GM12878 (cell line): ENCODE measurements around the gene CC2D1A. TPM values are rescaled to one million over a fixed set of nuclear protein-coding genes. Genes with fewer than 3 reads are reported as not detected.

Experiments used
- ATAC-seq: fragments of 200-7000 bp; cut with Tn5 transposase; 3 replicates; pipeline ENCODE4 v1.9.1; 2020; ENCODE audit warnings: mild to moderate bottlenecking, moderate library complexity
- BruUV-seq: library from RNA; stranded (reverse); fragments of 400-500 nt; replicated peaks from 2 replicates; lab custom pipeline; 2021; lab: Mats Ljungman, UMichigan
- CTCF ChIA-PET: fragments of 300-600 bp; sonication (Branson Sonifier 250); formaldehyde crosslinking; extraction: SDS; loops from one replicate; lab custom pipeline; 2021; ENCODE audit warnings: inconsistent platforms; lab: Yijun Ruan, JAX
- POLR2A ChIA-PET: fragments of 350-600 bp; formaldehyde crosslinking; extraction: SDS; loops from one replicate; lab custom pipeline; 2021; ENCODE audit warnings: inconsistent platforms; lab: Charles Lee
- RAD21 ChIA-PET: fragments of 300-600 bp; sonication (Branson Sonifier 250); formaldehyde crosslinking; loops from one replicate; lab custom pipeline; 2023; ENCODE audit warnings: antibody characterized with exemption; ENCODE audit not compliant: unreplicated experiment; lab: Charles Lee
- SMC1A ChIA-PET: fragments of 300-600 bp; sonication (Branson Sonifier 250); formaldehyde crosslinking; loops from one replicate; lab custom pipeline; 2023; ENCODE audit not compliant: unreplicated experiment, uncharacterized antibody; lab: Charles Lee
- DNase-seq: peaks from one replicate; pipeline ENCODE4 v3.0.0-alpha.2; 2011; ENCODE audit warnings: low read depth, low spot score
- FAIRE-seq: peaks from 3 replicates; lab custom pipeline; 2011; peaks lifted over from hg19 to GRCh38; lab: Jason Lieb, UNC
- H2AFZ ChIP-seq: 2 replicates; pipeline ENCODE4 v1.6.0; 2011; ENCODE audit warnings: low read depth, low read length, control low read depth; ENCODE audit not compliant: control insufficient read depth
- H3K27ac ChIP-seq: 2 replicates; pipeline ENCODE4 v1.5.1; 2011; ENCODE audit warnings: control low read depth; ENCODE audit not compliant: control insufficient read depth, insufficient read depth
- H3K27me3 ChIP-seq, 2 experiments: replicated peaks in 1 of 2; 2 replicates each; pipeline versions ENCODE4 v1.6.0 to v1.6.1; 2011; ENCODE audit warnings: low read length in 1 of 2; ENCODE audit not compliant: control insufficient read depth in 2 of 2, insufficient read depth in 2 of 2
- H3K36me3 ChIP-seq, 2 experiments: 2 replicates each; pipeline ENCODE4 v1.5.1; 2011; ENCODE audit warnings: low read length in 1 of 2; ENCODE audit not compliant: control insufficient read depth in 2 of 2, insufficient read depth in 2 of 2
- H3K4me1 ChIP-seq: 2 replicates; pipeline ENCODE4 v1.6.1; 2011; ENCODE audit warnings: mild to moderate bottlenecking, low read length, moderate library complexity, mixed read lengths; ENCODE audit not compliant: control insufficient read depth, insufficient read depth
- H3K4me2 ChIP-seq: 2 replicates; pipeline ENCODE4 v1.6.0; 2011; ENCODE audit warnings: control low read depth; ENCODE audit not compliant: control insufficient read depth, insufficient read depth
- H3K4me3 ChIP-seq: fragments of 200-600 bp; sonication (generic); 2 replicates; pipeline ENCODE4 v1.5.1; 2016
- H3K79me2 ChIP-seq: 2 replicates; pipeline ENCODE4 v1.6.0; 2011; ENCODE audit warnings: low read length; ENCODE audit not compliant: control insufficient read depth, insufficient read depth
- H3K9ac ChIP-seq: 2 replicates; pipeline ENCODE4 v1.8.0; 2011; ENCODE audit warnings: low read length, control low read depth, mixed read lengths; ENCODE audit not compliant: control insufficient read depth, insufficient read depth
- H3K9me3 ChIP-seq: replicated peaks from 3 replicates; pipeline ENCODE4 v1.5.1; 2011; ENCODE audit warnings: mild to moderate bottlenecking, low read length; ENCODE audit not compliant: control insufficient read depth, insufficient read depth
- H4K20me1 ChIP-seq: 2 replicates; pipeline ENCODE4 v1.6.0; 2011; ENCODE audit not compliant: control insufficient read depth, insufficient read depth
- ATF7 ChIP-seq: fragments of 450-650 bp; IDR thresholded peaks from 2 replicates; pipeline ENCODE4 v1.6.1; 2016; ENCODE audit warnings: low read depth, mild to moderate bottlenecking
- LARP7 ChIP-seq: fragments of 450-650 bp; IDR thresholded peaks from 2 replicates; pipeline ENCODE4 v1.6.1; 2017; ENCODE audit warnings: mild to moderate bottlenecking
- MEF2A ChIP-seq: IDR thresholded peaks from 2 replicates; pipeline ENCODE4 v1.6.1; 2011; ENCODE audit warnings: low read depth, mild to moderate bottlenecking, low read length, moderate library complexity; ENCODE audit not compliant: insufficient read depth
- NFXL1 ChIP-seq: fragments of 450-650 bp; IDR thresholded peaks from 2 replicates; pipeline ENCODE4 v1.6.1; 2017; ENCODE audit warnings: antibody characterized with exemption, mild to moderate bottlenecking, borderline replicate concordance
- ZBTB11 ChIP-seq: fragments of 450-650 bp; formaldehyde crosslinking; IDR thresholded peaks from 2 replicates; pipeline ENCODE4 v1.5.0; 2022; ENCODE audit warnings: mild to moderate bottlenecking, missing genetic modification characterization
- ZBTB4 ChIP-seq: fragments of 450-650 bp; formaldehyde crosslinking; IDR thresholded peaks from 2 replicates; pipeline ENCODE4 v1.4.0; 2022; ENCODE audit warnings: mild to moderate bottlenecking, moderate library complexity
- ZNF622 ChIP-seq: fragments of 450-650 bp; IDR thresholded peaks from 2 replicates; pipeline ENCODE4 v1.6.1; 2017; ENCODE audit warnings: mild to moderate bottlenecking, inconsistent platforms
- WGBS: methylation state at CpG from one replicate; pipeline ENCODE4 v1.1.6; 2016; ENCODE audit warnings: low lambda C conversion rate; ENCODE audit not compliant: insufficient replicate concordance, insufficient coverage; ENCODE audit errors: missing lambda C conversion rate; 5-methylcytosine and 5-hydroxymethylcytosine counted together
- in situ Hi-C: fragments of 300-500 bp; cut with MboI; formaldehyde crosslinking; loops from 9 replicates; pipeline ENCODE4 v1.14.3; 2018; ENCODE audit warnings: mixed read lengths
- intact Hi-C: fragments of 100-400 bp; cut with micrococcal nuclease; formaldehyde crosslinking; loops from one replicate; pipeline ENCODE4 v1.14.2; 2022; ENCODE audit not compliant: unreplicated experiment
- polyA plus RNA-seq, 11 experiments: library from polyadenylated mRNA; depleted of rRNA in 4 of 11; unstranded in 6 of 11; stranded (reverse) in 5 of 11; fragments of >200 nt; fragmentation: Nextera tagmentation in 4 of 11; fragmentation: Illumina TruSeq in 1 of 11; extraction: Ambion mirVana in 4 of 11; extraction: Trizol in 1 of 11; gene quantifications; 1 replicate in 1 of 11; 2 replicates in 10 of 11; pipeline versions ENCODE4 v1.2.1 to v1.2.3, GENCODE V29; 2011 to 2016; ENCODE audit warnings: inconsistent platforms in 2 of 11, missing spikeins in 2 of 11, low read depth in 1 of 11
- total RNA-seq, 4 experiments: library from RNA; depleted of rRNA in 3 of 4; stranded (reverse); fragments of >200 nt in 3 of 4; fragmentation: Illumina TruSeq in 1 of 4; extraction: Trizol in 1 of 4; gene quantifications; 2 replicates each; pipeline versions ENCODE4 v1.2.1 to v1.2.3, GENCODE V29; 2013 to 2021

CC2D1A gene
- total and polyA plus RNA-seq, 10 of the 15 experiments (the other 5 are each of a cell fraction or from before 2014, with no cell fraction given) = 0.13 to 36.1 (median 16.1) TPM

DNA sequence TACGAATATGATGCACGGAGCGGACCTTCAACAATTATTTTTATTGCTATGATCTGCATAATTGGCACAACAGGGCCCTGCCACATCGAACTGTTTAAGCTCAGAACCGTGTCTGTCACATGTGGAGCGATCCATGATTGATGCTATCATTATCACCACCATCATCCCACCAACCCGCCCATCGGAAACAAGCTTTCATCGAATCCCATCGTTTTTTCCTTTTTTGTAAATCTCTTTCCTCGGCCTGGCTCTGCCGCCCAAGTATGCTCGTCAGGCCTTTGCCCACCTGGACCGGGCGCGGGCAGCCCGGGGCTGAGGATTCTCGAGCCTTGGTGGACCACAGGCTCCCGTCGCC, 45.8 kb downstream of the CC2D1A start:
- H4K20me1 ChIP-seq = no peaks in the 10 kb centered on the region
- BruUV-seq = no TSS peak
- TF ChIP-seq NFXL1 (no peak), ZNF622 (no peak), LARP7 (peak; percentile 40; the same call in 1 of the 2 replicates), ZBTB11 (CRISPR knock-in tag) (no peak), ZBTB4 (no peak), ATF7 (no peak), MEF2A (no peak)
- 18% methylated on average over 20 of the region's 20 CpGs for WGBS
- H3K4me3 ChIP-seq = peak overlapping the region; percentile 61
- H3K9ac ChIP-seq = no peak overlapping the region
- in situ Hi-C loops (no loop called here), intact Hi-C loops (loop anchor here (1.0 to 5.0 kb wide), 3 partner anchors 36 to 81 kb away; partner anchors contain the start of gene IL27RA)
- H3K79me2 ChIP-seq = peaks cover 15% of the 10 kb centered on the region
- peak overlapping the region; percentile 87 for H2AFZ ChIP-seq
- peak; percentile 1; the same call in 2 of the 3 replicates for ATAC-seq
- ChIA-PET RAD21 (interaction anchor here (0.7 to 3.2 kb wide), 7 partner anchors 35 to 92 kb away, joined by 3 to 21 read pairs (median 6); partner anchors contain the start of genes IL27RA and RFX1), SMC1A (interaction anchor here (1.0 to 2.1 kb wide), 3 partner anchors 46 to 91 kb away, joined by 3 to 9 read pairs (median 5); partner anchors contain the start of genes BRME1 and CC2D1A), CTCF (interaction anchor here (0.6 to 2.9 kb wide), 6 partner anchors 53 to 178 kb away, joined by 4 to 10 read pairs (median 5); partner anchors contain the start of gene IL27RA), POLR2A (interaction anchor here (0.6 to 1.0 kb wide), 2 partner anchors 35 to 52 kb away, joined by 3 to 4 read pairs; no protein-coding TSS in a partner anchor)
- peaks cover 11% of the 10 kb centered on the region for H3K4me1 ChIP-seq
- H3K27me3 ChIP-seq = no peaks in the 10 kb centered on the region
- DNase-seq = no peak
- FAIRE-seq = no peak
- H3K4me2 ChIP-seq = peak overlapping the region; percentile 95
- peaks cover 0 to 7% of the 10 kb centered on the region in 2 experiments; a peak in 3 of 4 replicates for H3K36me3 ChIP-seq
- no peaks in the 10 kb centered on the region for H3K9me3 ChIP-seq
- no peak overlapping the region for H3K27ac ChIP-seq
